GM12878 (cell line): ENCODE results near the gene CENATAC.

Experiments
- CEBPB ChIP-seq, 2 experiments: fragments of 150-350 bp in 1 of 2; IDR thresholded peaks; 2 replicates each; pipeline ENCODE4 v1.6.1; 2012 to 2014; ENCODE audit warnings: low read depth in 2 of 2, low read length in 2 of 2, borderline replicate concordance in 1 of 2, inconsistent platforms in 1 of 2
- EZH2 ChIP-seq: IDR thresholded peaks from 2 replicates; pipeline ENCODE4 v1.6.1; 2012; ENCODE audit warnings: low read depth, mild to moderate bottlenecking, control low read depth, inconsistent platforms, low read length, borderline replicate concordance; ENCODE audit not compliant: control insufficient read depth
- HDAC2 ChIP-seq: fragments of 200-600 bp; sonication (generic); IDR thresholded peaks from 2 replicates; pipeline ENCODE4 v1.6.1; 2017
- POLR2AphosphoS5 ChIP-seq: IDR thresholded peaks from 2 replicates; pipeline ENCODE4 v1.6.1; 2011; ENCODE audit warnings: mild to moderate bottlenecking, low read length, inconsistent platforms
- SIX5 ChIP-seq: IDR thresholded peaks from 2 replicates; pipeline ENCODE4 v1.6.1; 2011; ENCODE audit warnings: mild to moderate bottlenecking, low read depth, low read length, moderate library complexity; ENCODE audit not compliant: severe bottlenecking
- SPI1 ChIP-seq: IDR thresholded peaks from 2 replicates; pipeline ENCODE4 v1.6.1; 2011; ENCODE audit warnings: low read depth, mild to moderate bottlenecking, low read length, moderate library complexity, borderline replicate concordance; ENCODE audit not compliant: insufficient read depth
- ZNF217 ChIP-seq: fragments of 450-650 bp; IDR thresholded peaks from 2 replicates; pipeline ENCODE4 v1.6.1; 2017; ENCODE audit warnings: antibody characterized with exemption, mild to moderate bottlenecking
- TF ChIP-seq, protein P1 (sequence below), 3 experiments: IDR thresholded peaks in 2 of 3; conservative IDR thresholded peaks in 1 of 3; 2 replicates each; pipeline ENCODE4 v1.5.1; 2011; ENCODE audit warnings: low read depth in 3 of 3, low read length in 3 of 3, mild to moderate bottlenecking in 3 of 3, control low read depth in 2 of 3, moderate library complexity in 2 of 3, inconsistent platforms in 1 of 3, mixed read lengths in 1 of 3; ENCODE audit not compliant: control insufficient read depth in 2 of 3, insufficient read depth in 1 of 3; ENCODE audit errors: extremely low read depth in 1 of 3
- TF ChIP-seq, protein P2 (sequence below): IDR thresholded peaks from 2 replicates; pipeline ENCODE4 v1.6.1; 2012; ENCODE audit warnings: mild to moderate bottlenecking, low read depth, low read length
- TF ChIP-seq, protein P3 (sequence below): IDR thresholded peaks from 2 replicates; pipeline ENCODE4 v1.6.1; 2011; ENCODE audit warnings: borderline replicate concordance, low read depth, mild to moderate bottlenecking, moderate library complexity, mixed read lengths, low read length; ENCODE audit not compliant: insufficient read depth; ENCODE audit errors: extremely low read length

DNA sequence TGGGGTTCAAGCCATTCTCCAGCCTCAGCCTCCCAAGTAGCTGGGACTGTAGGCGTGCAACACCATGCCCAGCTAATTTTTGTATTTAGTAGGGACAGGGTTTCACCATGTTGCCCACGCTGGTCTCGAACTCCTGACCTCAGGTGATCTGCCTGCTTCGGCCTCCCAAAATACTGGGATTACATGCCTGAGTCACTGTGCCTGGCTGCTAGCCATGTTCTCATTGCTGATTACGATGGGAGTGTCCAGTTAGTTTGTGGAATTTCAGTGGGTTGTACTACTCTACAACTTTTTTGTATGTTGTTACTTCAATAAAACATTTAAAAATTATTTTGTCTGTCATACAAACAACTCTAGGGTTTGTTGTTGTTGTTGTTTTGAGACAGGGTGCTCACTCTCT is 64.8 kb downstream of the CENATAC start:
- TF ChIP-seq, protein P1, sequence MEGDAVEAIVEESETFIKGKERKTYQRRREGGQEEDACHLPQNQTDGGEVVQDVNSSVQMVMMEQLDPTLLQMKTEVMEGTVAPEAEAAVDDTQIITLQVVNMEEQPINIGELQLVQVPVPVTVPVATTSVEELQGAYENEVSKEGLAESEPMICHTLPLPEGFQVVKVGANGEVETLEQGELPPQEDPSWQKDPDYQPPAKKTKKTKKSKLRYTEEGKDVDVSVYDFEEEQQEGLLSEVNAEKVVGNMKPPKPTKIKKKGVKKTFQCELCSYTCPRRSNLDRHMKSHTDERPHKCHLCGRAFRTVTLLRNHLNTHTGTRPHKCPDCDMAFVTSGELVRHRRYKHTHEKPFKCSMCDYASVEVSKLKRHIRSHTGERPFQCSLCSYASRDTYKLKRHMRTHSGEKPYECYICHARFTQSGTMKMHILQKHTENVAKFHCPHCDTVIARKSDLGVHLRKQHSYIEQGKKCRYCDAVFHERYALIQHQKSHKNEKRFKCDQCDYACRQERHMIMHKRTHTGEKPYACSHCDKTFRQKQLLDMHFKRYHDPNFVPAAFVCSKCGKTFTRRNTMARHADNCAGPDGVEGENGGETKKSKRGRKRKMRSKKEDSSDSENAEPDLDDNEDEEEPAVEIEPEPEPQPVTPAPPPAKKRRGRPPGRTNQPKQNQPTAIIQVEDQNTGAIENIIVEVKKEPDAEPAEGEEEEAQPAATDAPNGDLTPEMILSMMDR (IDR thresholded peaks at IDR 0.05 in 2 of 3, conservative IDR thresholded peaks at IDR 0.05 in 1 of 3; ENCODE audit: control insufficient read depth in 2 of 3, extremely low read depth in 1 of 3, insufficient read depth in 1 of 3, low read depth in 3 of 3, low read length in 3 of 3) = no peak
- TF ChIP-seq EZH2 (no peak), CEBPB (IDR thresholded peaks at IDR 0.05; ENCODE audit: borderline replicate concordance in 1 of 2, low read depth in 2 of 2, low read length in 2 of 2) (no peak), POLR2AphosphoS5 (no peak), ZNF217 (no peak), SPI1 (no peak), SIX5 (no peak), HDAC2 (no peak)
- TF ChIP-seq, protein P2, sequence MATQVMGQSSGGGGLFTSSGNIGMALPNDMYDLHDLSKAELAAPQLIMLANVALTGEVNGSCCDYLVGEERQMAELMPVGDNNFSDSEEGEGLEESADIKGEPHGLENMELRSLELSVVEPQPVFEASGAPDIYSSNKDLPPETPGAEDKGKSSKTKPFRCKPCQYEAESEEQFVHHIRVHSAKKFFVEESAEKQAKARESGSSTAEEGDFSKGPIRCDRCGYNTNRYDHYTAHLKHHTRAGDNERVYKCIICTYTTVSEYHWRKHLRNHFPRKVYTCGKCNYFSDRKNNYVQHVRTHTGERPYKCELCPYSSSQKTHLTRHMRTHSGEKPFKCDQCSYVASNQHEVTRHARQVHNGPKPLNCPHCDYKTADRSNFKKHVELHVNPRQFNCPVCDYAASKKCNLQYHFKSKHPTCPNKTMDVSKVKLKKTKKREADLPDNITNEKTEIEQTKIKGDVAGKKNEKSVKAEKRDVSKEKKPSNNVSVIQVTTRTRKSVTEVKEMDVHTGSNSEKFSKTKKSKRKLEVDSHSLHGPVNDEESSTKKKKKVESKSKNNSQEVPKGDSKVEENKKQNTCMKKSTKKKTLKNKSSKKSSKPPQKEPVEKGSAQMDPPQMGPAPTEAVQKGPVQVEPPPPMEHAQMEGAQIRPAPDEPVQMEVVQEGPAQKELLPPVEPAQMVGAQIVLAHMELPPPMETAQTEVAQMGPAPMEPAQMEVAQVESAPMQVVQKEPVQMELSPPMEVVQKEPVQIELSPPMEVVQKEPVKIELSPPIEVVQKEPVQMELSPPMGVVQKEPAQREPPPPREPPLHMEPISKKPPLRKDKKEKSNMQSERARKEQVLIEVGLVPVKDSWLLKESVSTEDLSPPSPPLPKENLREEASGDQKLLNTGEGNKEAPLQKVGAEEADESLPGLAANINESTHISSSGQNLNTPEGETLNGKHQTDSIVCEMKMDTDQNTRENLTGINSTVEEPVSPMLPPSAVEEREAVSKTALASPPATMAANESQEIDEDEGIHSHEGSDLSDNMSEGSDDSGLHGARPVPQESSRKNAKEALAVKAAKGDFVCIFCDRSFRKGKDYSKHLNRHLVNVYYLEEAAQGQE = no peak
- TF ChIP-seq, protein P3, sequence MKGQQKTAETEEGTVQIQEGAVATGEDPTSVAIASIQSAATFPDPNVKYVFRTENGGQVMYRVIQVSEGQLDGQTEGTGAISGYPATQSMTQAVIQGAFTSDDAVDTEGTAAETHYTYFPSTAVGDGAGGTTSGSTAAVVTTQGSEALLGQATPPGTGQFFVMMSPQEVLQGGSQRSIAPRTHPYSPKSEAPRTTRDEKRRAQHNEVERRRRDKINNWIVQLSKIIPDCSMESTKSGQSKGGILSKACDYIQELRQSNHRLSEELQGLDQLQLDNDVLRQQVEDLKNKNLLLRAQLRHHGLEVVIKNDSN = no peak
